Embryonic facial prominence (tissue), 1 donor: ENCODE results near the gene EIF2B2.
"Not testable (repeated sequence)": the region's sequence is repeated elsewhere in the genome, so short reads cannot be mapped to it uniquely, and the experiment has no call there.

Source experiments
- DNase-seq: peaks from one replicate; pipeline ENCODE4 v3.0.0-alpha.2; 2016; ENCODE audit errors: extremely low spot score

The EIF2B2 gene

GRCh38 chr14:74988993-74989392, 13.7 kb upstream of the EIF2B2 start:
- DNase-seq: no peak

- not testable (repeated sequence) for DNase-seq
Measured at GRCh38 chr14:74994182-74994581, 8.5 kb upstream of the EIF2B2 start.

DNA sequence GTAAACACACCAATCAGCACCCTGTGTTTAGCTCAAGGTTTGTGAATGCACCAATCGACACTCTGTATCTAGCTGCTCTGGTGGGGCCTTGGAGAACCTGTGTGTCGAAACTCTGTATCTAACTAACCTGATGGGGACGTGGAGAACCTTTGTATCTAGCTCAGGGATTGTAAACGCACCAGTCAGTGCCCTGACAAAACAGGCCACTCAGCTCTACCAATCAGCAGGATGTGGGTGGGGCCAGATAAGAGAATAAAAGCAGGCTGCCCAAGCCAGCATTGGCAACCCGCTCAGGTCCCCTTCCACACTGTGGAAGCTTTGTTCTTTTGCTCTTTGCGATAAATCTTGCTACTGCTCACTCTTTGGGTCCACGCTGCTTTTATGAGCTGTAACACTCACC, 6.9 kb upstream of the EIF2B2 start:
- DNase-seq: not testable (repeated sequence)

- no peak for DNase-seq
Measured at GRCh38 chr14:75001261-75001660, 1.5 kb upstream of the EIF2B2 start.

- DNase-seq: no peak
Measured at GRCh38 chr14:75001899-75002298, 822 bp upstream of the EIF2B2 start.

DNA sequence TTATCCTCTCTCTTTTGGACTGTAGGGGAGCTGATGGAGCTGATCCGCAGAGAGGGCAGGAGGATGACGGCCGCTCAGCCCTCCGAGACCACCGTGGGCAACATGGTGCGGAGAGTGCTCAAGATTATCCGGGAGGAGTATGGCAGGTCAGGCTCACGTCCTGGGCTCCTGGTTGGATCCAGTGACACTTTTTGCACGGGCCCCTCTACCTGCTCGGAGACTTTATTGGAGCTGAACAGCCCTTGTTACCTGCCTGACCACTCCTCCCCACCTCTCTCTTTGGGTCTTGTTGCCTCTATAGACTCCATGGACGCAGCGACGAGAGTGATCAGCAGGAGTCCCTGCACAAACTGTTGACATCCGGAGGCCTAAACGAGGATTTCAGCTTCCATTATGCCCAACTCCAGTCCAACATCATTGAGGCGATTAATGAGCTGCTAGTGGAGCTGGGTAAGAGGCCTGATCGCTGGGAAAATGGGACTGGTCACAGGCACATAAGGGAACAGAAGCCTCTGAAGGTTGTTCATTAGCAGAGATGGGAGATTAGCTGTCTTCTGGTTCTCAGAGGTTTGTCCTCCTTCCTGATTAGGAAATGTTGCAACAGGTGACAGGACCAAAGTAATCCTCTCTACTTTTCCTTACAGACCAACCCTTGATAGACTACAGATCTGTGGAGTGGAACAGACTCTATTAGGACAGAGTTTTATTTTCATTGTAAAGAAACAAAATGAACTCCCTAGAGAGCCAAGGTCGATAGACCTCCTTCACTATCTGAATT, 718 bp downstream of the EIF2B2 start:
- DNase-seq: no peak

GRCh38 chr14:75005357-75005756, 2.6 kb downstream of the EIF2B2 start:
- no peak for DNase-seq

- DNase-seq: no peak
Measured at GRCh38 chr14:75009176-75009575, 6.5 kb downstream of the EIF2B2 start.

DNA sequence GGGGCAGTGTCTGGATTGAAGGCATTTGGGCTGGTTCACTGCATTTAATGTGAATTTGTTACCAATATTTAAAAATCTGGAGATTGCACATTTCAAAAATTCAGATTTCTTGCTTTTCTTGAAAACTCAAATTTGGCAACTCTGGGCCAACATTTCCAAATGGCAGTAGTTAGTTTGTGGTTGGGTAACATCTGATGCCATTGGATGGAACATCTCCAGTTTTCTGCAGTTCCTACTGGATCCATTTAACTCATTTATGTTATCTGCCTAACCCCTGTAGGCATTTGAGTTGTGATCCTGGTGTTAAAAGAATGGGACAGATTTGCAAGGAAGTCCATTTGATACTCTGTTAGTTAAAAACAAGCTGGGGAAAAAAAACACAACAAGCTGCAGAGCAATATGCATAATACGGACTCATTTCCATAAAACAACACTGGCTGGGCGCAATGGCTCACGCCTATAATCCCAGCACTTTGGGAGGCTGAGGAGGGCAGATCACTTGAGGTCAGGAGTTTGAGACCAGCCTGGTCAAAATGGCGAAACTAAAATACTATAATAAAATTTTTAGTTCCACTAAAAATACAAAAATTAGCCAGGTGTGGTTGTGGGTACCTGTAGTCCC, 7.9 kb downstream of the EIF2B2 start:
- DNase-seq: no peak

DNA sequence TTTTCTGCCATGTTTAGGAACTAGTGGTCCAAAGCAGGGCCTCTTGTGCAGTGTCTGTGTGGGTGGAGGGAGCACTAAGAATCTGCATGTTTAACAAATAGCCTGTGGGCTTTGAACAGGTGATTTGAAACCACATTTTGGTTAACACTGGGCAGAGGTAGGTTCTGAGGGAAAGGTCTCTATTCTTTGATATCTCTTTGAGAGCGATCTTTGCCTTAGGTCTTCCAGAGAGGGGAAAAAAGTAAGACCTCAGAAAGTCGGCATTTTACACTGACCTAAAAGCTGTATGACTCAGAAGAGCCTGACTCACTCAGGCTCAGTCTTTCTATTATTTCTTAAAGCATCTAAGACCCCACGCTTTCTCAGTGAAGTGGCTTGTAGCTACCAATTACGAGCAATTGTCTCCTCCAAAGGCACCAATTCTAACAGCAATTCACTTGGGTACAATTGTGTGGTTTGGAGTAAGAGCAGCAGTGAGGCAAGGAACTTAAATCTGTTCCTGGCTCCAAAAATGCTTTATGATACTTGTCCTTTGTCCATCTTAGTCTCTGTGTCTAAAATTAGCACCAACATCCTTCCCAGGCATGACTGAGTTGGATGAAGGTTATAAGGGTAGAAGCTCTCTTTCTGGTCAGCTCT, 8.8 kb downstream of the EIF2B2 start:
- DNase-seq: no peak

GRCh38 chr14:75013290-75013689, 10.6 kb downstream of the EIF2B2 start:
- DNase-seq: no peak

DNA sequence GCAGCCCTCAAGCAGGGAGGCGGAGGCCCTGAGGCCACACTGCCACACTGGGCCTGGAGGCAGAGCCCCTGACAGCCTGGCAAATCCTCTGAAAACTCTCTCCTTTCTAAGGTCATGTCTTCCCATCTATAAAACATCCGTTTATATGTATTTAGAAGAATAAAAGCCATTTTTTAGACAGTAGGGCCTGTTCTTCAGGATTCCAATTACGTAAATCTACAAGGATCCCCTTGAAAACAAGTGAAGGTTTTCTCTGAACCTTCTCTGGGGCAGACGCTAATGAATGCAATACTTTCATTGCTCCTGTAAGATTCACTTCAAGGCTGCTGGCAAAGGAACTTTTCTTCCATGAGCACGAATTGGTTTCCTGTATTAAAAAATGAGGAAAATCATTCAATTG, 12.8 kb downstream of the EIF2B2 start:
- DNase-seq: no peak

DNA sequence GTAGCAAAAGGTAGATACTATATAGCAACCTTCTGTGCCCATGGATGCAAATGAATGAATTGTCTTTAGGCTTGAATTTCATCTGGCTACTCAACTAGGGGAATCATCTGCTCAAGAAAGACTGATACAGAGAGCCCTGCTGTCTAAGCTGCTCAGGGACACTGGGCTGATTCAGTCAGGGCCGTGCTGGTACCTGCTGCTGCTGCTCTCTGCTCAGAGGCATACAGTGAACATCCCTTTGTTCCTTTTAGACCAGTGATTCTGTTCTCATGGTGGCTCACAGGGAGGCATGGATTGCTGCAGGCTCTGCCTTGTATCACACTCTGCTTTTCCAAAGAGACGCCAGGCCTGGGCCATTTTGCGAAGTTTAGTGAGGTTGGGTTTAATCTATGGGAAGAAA, 14.1 kb downstream of the EIF2B2 start:
- DNase-seq: no peak

- no peak for DNase-seq
Measured at GRCh38 chr14:75018694-75019093, 16.0 kb downstream of the EIF2B2 start.

DNA sequence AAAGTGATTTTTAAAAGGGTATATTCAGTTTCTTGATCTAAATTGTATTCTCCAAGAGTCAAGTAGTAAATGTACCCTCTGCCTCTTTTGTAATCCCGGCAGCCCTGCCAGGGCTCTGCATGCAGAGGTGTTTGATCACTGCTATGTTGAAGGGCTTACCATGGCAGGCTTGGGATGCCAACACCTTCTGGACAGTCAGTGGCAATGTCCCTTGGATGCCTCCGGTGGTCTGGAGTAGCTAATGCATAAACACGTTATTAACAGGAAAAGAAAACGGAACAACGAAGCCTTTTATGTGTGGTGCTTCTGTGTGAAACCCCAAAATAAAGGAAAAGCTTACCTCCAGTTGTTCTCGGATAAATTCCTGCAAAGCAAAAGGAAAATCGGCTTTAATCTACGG, 19.9 kb downstream of the EIF2B2 start:
- no peak for DNase-seq

DNA sequence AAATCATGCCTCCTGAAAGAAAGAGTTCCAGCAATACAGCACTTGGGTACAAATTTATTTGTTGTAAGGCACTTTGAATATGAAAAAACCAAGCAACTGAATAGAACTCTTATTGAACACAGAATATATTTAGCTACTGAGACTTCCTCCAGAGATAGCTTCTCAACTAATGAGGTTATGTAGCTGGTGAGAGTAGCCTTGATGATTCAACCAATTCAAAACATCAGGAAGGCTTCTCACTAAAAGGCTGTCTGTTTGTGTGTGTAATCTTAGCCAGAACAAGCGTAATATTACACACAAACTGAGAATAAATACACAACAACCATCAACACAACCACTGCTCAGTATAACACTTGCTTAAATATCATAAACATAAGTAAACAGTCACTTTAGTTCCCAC, 20.4 kb downstream of the EIF2B2 start:
- DNase-seq: no peak

- no peak for DNase-seq
Measured at GRCh38 chr14:75025082-75025481, 22.4 kb downstream of the EIF2B2 start.

DNA sequence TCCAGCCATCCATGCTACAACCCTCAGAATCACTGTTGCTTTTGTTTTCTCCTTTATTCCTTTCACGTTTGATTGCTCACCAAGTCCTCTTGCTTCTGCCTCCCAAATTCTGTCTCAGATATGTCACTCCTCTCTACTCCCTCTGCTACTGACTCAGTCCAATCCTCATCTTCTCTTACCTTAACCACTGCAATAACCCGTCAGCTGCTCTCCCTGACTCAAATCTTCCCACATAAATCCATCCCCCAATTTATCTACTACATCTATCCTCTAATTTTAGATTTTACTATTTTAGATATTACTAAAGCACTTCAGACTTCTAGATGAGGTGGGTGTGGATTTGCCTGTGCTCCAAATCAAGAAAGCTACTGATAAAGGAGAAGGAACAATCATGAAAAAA, 23.2 kb downstream of the EIF2B2 start:
- DNase-seq: no peak

DNA sequence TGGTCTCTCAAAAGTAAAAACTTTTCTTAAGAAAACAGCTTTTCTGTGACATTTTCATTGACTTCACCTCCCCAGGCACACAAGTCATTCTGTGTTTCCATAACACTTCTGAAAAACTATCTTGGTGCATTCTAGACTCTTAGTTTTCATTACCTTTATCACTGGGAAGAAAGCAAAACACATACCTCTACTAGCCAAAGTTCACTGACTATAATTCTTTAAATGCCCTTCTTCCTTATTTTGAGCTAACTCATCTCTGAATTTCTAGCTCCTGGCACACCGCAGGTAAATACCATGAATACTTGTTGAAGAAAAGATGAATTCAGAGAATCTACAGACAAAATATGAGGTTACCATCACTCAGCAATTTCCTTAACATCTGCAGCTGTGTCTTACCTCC, 27.4 kb downstream of the EIF2B2 start:
- no peak for DNase-seq

GRCh38 chr14:75032939-75033338, 30.2 kb downstream of the EIF2B2 start:
- DNase-seq: no peak

DNA sequence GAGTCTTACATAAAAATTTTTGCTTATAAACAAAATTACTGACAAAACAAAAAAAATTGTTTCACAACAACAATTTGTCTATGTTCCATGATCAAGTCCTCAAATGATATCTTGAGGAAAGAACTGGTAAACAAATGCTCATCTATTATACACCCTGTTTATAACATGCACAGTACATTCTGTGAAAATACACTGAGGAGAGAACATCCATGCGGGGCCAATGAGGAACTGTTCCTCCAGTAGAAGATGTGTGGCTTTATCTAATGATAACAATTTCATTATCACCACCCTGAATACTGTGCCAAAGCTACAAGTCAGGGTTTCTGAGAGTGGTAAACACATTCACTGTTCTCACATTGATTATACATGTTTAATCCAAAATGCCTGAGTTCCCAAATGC, 37.8 kb downstream of the EIF2B2 start:
- no peak for DNase-seq

GRCh38 chr14:75040959-75041358, 38.2 kb downstream of the EIF2B2 start:
- no peak for DNase-seq

- no peak for DNase-seq
Measured at GRCh38 chr14:75041613-75042012, 38.9 kb downstream of the EIF2B2 start.
